GM03348 (cell line): ENCODE results near the gene GLCE.

Source experiments
- DNase-seq: peaks from one replicate; pipeline ENCODE4 v3.0.0; 2012; ENCODE audit warnings: low spot score

The GLCE gene

GRCh38 chr15:69160141-69160993 lies at the start of gene GLCE:
Gene GLCE, plus strand, starts transcription at chr15:69160635. Its CDS starts 95,172 bp downstream, at chr15:69255807.
- DNase-seq = peak; percentile 100

GRCh38 chr15:69114331-69114928 lies 46.0 kb upstream of the GLCE start:
- no peak for DNase-seq

DNA sequence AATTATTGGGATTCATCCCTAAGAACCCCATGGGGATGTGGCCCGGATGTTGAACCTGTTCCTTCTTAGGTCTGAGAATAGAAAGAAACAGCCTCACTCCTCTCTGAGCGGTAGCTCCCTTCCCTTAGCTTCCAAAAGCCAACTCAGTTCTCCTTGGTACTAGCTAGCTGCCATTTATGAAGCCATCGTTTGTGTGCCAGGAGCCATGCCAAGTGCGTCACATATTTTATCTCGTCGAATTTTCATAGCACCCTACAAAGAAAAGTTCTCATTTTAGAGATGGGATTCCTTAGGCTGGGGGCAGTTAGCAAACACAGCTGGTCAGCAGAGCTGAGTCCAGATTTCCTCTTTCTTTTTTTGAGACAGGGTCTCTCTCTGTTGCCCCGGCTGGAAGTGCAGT lies 45.4 kb upstream of the GLCE start:
- no peak for DNase-seq

DNA sequence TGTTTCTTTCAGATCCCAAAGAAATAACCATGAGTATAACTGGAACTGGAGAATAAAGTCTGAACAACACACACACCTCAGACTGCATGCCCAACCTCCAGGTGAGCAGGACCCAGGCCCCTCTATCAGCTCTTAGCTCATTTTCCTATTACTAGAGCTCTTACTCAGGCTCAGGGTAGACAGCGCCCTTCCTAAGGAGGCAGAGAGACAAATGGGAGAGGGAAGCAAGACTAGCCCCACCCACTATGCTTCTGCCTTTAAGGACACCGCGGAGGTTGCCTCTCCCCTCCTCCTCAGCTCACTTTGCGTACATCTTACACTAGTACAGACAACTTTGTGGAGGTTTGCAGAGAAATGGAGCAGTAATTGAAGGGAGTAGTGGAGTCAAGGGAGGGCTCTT lies 44.0 kb upstream of the GLCE start:
- DNase-seq = no peak

GRCh38 chr15:69117431-69117871 lies 43.0 kb upstream of the GLCE start:
- DNase-seq = no peak

- DNase-seq = no peak
Observed at GRCh38 chr15:69118089-69118488, 42.3 kb upstream of the GLCE start.

- no peak for DNase-seq
Observed at GRCh38 chr15:69119001-69119400, 41.4 kb upstream of the GLCE start.

- DNase-seq = no peak
Observed at GRCh38 chr15:69119683-69120395, 40.6 kb upstream of the GLCE start.

DNA sequence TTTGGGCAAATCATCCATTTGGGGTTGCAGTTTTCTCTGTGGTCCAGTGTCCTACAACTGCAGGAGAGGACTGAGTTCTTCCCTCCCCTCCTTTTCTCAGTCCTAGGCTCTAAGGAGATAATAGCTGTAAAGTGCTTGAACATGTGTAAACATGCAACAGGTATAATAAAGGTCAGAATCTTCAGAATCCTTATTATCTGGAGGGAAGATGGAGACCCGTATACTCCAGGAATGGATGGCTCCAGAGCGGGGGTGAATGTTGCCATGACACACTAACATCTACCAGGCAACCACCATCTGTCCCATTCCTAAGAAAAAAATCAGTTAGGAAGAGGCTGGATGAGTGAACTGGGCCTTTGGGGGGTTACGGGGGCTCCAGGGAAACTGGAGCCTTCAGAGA lies 39.7 kb upstream of the GLCE start:
- DNase-seq = no peak

- no peak for DNase-seq
Observed at GRCh38 chr15:69121198-69121828, 39.1 kb upstream of the GLCE start.

GRCh38 chr15:69125236-69125635 lies 35.2 kb upstream of the GLCE start:
- DNase-seq = no peak

DNA sequence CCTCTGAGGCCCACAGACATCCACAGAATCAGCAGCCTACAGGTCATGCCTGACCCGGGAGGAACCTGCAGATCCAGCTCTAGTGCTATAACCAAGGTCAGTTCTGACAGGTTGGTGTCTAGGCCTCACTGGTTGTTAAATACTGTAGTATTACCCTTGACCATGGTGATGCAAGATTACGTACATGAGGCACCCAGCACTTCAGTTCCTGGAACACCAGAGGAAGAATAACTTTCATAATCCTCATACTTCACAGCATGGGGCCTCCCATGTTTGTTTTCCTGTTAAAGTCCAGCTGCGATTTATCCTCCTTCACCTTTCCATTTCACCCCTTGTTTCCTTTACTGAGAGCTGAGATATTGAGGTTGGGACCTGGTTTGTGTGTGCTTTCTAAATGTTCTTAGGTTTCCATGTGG lies 34.4 kb upstream of the GLCE start:
- no peak for DNase-seq

DNA sequence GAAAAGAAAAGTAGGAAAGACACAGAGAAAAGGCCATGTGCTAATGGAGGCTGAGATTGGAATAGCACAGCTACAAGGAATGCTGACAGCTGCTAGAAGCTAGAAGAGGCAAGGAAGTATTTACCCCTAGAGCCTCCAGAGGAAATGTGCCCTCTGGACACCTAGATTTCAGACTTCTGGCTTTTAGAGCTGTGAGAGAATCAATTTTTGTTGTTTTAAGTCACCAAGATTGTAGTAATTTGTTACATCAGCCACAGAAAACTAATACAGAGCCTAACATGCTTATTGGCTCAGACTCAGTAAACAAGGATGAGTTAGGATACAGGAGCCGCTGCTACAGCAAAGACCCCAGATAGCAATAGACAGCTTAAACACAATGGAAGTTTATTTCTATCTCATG lies 33.1 kb upstream of the GLCE start:
- DNase-seq = no peak

DNA sequence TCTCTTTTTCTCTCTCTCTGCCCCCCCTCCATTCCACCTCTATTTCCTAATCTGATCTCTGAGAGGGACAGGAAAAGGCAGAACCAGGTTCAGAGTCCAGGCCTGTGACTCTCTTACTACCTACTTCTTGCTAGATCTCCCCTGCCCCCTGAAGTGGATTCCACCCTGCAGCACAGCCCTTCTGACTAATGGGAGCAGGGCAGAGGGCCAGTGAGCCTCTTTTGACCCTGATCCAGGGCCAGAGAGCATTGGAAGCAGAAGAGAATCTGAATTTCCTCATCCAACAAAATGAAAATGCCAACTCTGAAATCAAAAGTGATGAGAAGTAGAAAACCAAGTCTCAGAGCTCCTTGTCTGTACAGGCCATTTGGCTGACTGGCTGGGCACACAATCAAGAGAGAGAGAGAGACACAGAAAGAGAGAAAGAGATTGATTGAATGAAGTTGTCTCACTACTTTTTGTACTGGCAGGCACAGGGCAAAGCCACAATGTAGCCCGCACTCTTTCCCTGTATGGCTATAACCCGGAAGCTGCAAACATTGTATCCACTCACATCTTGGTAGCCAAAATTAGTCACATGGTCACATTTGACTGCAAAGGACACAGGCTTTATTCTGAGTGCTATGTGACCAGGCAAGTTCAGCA lies 31.6 kb upstream of the GLCE start:
- DNase-seq = peak; percentile 49

GRCh38 chr15:69131362-69132220 lies 28.8 kb upstream of the GLCE start:
- no peak for DNase-seq

DNA sequence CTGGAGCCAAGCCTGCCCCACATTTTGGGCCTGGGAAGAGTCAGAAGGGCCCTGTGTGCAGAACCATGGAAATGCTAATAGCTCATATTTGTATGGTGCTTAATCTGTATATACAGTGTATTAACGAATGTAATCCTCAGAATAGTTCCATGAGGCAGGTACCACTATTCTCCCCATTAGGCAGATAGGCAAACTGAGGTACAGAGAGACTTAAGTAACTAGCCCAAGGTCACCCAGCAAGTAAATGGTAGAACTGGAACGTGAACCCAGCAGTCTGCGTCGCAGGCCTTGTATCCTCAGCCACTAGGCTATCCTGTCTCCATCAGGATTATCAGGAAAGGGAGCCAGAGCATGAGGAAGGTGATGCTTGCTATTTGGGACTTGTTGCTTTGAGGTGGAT lies 28.0 kb upstream of the GLCE start:
- DNase-seq = no peak

- no peak for DNase-seq
Observed at GRCh38 chr15:69132977-69133861, 27.2 kb upstream of the GLCE start.

GRCh38 chr15:69133862-69134519 lies 26.4 kb upstream of the GLCE start:
- DNase-seq = no peak

GRCh38 chr15:69134791-69135190 lies 25.6 kb upstream of the GLCE start:
- no peak for DNase-seq
